NT2/D1 (cell line): ENCODE measurements around the gene PARVG.

Source experiments
- SUZ12 ChIP-seq: IDR thresholded peaks from 2 replicates; pipeline ENCODE4 v1.6.1; 2011; ENCODE audit not compliant: insufficient read length, insufficient read depth; ENCODE audit errors: extremely low read depth
- YY1 ChIP-seq: IDR thresholded peaks from 2 replicates; pipeline ENCODE4 v1.6.1; 2011; ENCODE audit not compliant: insufficient read length, insufficient read depth
- ZNF274 ChIP-seq: IDR thresholded peaks from 2 replicates; pipeline ENCODE4 v1.6.1; 2011; ENCODE audit warnings: mild to moderate bottlenecking, low read depth, low read length

- TF ChIP-seq ZNF274: no peak
- TF ChIP-seq YY1: no peak
- TF ChIP-seq SUZ12: no peak
Measured at GRCh38 chr22:44159221-44159620, 21.5 kb upstream of the PARVG start.
